T-helper 2 cell treated with Interferon-gamma antibody and Interleukin-4, amounts not matched to agents 5 μg/mL and 100 μg/mL, for 36 hours (primary cell): ENCODE results near the gene ADGRG3.
"Not testable (repeated sequence)": the region's sequence is repeated elsewhere in the genome, so short reads cannot be mapped to it uniquely, and the experiment has no call there.

Experiments used
- DNase-seq: peaks from one replicate; pipeline ENCODE4 v3.0.0; 2021; ENCODE audit warnings: low spot score
- H3K27ac Mint-ChIP-seq: one replicate; pipeline ENCODE4 v1.8.0; 2021; ENCODE audit warnings: mild to moderate bottlenecking, mixed read lengths
- H3K27me3 Mint-ChIP-seq: one replicate; pipeline ENCODE4 v1.8.0; 2021; ENCODE audit warnings: low read depth, mixed read lengths
- H3K36me3 Mint-ChIP-seq: one replicate; pipeline ENCODE4 v1.8.0; 2021; ENCODE audit warnings: low read depth, mixed read lengths
- H3K4me1 Mint-ChIP-seq: one replicate; pipeline ENCODE4 v1.8.0; 2021; ENCODE audit warnings: low read depth, mixed read lengths
- H3K4me3 Mint-ChIP-seq: one replicate; pipeline ENCODE4 v1.8.0; 2022; ENCODE audit warnings: mild to moderate bottlenecking, moderate library complexity, mixed read lengths
- H3K9me3 Mint-ChIP-seq: one replicate; pipeline ENCODE4 v1.8.0; 2021; ENCODE audit warnings: mixed read lengths

Gene ADGRG3

DNA sequence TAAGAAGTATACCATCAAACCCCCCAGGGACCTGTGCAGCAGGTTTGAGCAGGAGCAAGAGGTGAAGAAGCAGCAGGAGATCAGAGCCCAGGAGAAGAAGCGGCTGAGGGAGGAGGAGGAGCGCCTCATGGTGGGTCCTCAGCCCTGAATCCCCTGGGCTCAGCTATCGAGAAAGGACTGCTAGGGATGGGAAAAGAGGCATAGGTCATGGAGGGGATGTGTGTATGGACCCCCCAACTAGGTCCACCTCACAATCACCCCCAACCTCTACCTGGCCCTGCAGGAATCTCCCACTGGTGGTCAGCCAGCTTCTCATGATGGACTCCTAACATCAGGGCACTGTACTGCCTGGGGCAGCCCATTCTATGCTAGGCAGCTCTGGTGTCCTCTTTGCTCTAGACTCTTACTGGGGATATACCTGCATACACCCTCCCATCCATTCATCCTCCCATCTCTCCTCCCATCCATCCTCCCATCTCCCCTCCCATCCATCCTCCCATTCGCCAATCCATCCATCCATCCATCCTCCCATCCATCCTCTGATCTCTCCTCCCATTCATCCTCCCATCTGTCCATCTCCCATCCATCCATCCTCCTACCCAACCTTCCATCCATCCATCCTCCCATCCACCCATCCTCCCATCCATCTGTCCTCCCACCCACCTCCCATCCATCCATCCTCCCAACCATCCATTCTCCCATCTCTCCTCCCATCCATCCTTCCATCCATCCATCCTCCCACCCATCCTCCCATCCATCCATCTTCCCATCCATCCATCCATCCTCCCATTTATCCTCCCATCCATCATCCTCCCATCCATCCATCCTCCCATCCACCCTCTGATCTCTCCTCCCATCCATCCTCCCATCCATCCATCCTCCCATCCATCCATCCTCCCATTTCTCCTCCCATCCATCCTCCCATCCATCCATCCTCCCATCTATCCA, 37.1 kb downstream of the ADGRG3 start:
- Mint-ChIP-seq H3K27ac (no peak overlapping the region), H3K27me3 (peaks cover 9% of the 10 kb centered on the region), H3K4me3 (no peak overlapping the region), H3K36me3 (no peaks in the 10 kb centered on the region), H3K9me3 (no peaks in the 10 kb centered on the region), H3K4me1 (no peaks in the 10 kb centered on the region)
- DNase-seq, result no peak

DNA sequence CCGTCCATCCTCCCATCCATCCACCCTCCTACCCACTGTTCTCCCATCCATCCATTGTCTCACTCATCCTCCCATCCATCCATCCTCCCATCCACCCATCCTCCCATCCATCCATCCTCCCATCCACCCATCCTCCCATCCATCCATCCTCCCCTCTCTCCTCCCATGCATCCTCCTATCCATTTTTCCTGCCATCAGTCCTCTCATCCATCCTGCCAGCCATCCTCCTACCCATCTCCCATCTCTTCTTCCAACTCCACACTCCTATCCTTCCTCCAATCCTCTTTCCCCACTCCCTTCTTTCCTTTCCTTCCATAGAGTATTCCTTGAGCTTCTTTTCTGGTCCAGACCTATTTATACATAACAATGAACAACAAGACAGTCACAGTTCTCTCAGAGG, 38.6 kb downstream of the ADGRG3 start:
- Mint-ChIP-seq H3K4me3 (no peak overlapping the region), H3K4me1 (no peaks in the 10 kb centered on the region), H3K36me3 (no peaks in the 10 kb centered on the region), H3K9me3 (no peaks in the 10 kb centered on the region), H3K27ac (no peak overlapping the region), H3K27me3 (peaks cover 19% of the 10 kb centered on the region)
- no peak for DNase-seq

DNA sequence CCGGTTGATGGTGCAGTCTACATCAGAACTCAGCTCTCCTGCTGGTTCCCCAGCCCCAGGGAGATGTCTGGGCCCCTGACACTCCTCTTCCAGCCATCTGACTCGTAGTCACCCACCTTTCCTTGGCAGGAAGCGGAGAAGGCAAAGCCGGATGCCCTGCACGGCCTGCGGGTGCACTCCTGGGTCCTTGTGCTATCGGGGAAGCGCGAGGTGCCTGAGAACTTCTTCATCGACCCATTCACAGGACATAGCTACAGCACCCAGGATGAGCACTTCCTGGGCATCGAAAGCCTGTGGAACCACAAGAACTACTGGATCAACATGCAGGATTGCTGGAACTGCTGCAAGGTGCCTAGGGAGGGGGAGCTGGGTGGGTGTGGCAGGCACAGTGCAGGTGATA, 39.2 kb downstream of the ADGRG3 start:
- Mint-ChIP-seq H3K27me3 (peaks cover 24% of the 10 kb centered on the region), H3K36me3 (no peaks in the 10 kb centered on the region), H3K4me3 (no peak overlapping the region), H3K9me3 (no peaks in the 10 kb centered on the region), H3K27ac (no peak overlapping the region), H3K4me1 (no peaks in the 10 kb centered on the region)
- no peak for DNase-seq

DNA sequence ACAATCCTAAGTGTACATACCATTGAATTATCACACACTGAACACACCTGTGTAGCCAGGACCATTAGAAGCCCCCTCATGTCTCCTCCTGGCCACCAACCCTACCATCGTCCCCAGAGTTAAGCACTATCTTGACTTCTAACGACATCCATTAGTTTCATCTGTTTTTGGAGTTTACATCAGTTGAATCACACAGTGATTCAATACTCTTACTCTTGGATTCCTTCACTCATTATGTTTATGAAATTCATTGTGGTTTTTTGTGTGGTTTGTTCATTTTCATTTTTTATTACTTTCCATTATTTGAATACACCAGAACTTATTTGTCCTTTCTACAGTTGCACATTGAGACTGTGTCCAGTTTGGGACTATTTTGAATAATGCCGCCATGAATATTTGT, 40.1 kb downstream of the ADGRG3 start:
- H3K4me1 Mint-ChIP-seq, result no peaks in the 10 kb centered on the region
- H3K36me3 Mint-ChIP-seq, result no peaks in the 10 kb centered on the region
- no peak overlapping the region for H3K4me3 Mint-ChIP-seq
- no peak overlapping the region for H3K27ac Mint-ChIP-seq
- peaks cover 32% of the 10 kb centered on the region for H3K27me3 Mint-ChIP-seq
- DNase-seq, result no peak
- no peaks in the 10 kb centered on the region for H3K9me3 Mint-ChIP-seq

DNA sequence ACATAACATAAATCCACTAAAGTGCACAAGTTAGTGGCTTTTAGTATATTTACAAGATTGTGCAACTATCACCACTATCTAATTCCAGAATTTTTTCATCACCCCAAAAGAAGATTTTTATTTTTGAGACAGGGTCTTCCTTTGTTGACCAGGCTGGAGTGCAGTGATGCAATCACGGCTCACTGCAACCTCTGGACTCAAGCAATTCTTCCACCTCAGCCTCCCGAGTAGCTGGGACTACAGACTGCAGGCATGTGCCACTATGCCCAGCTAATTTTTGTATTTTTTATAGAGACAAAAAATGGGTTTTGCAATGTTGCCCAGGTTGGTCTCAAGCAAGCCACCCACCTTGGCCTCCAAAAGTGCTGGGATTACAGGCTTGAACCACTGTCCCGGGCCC, 41.6 kb downstream of the ADGRG3 start:
- Mint-ChIP-seq H3K9me3 (no peaks in the 10 kb centered on the region), H3K27me3 (peaks cover 36% of the 10 kb centered on the region), H3K4me3 (no peak overlapping the region), H3K4me1 (no peaks in the 10 kb centered on the region), H3K27ac (no peak overlapping the region), H3K36me3 (no peaks in the 10 kb centered on the region)
- DNase-seq, result no peak

DNA sequence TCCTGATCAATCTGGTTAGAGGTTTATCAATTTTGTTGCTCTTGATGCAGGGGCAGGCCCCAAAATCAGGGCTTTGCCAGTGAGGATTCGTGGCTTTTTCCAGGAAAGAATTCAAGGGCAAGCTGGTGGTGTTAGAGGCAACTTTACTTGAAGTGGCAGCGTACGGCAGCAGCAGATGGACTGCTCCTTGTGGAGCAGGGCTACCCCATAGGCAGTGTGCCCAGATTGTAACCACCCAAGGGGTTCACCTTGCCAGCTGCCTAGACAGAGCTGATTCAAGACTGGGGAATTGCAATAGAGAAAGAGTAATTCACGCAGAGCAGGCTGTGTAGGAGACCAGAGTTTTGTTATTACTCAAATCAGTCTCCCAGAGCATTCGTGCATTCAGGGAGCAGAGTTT, 43.2 kb downstream of the ADGRG3 start:
- no peaks in the 10 kb centered on the region for H3K4me1 Mint-ChIP-seq
- H3K27me3 Mint-ChIP-seq, result peaks cover 37% of the 10 kb centered on the region
- H3K27ac Mint-ChIP-seq, result no peak overlapping the region
- no peaks in the 10 kb centered on the region for H3K9me3 Mint-ChIP-seq
- H3K36me3 Mint-ChIP-seq, result no peaks in the 10 kb centered on the region
- DNase-seq, result no peak
- H3K4me3 Mint-ChIP-seq, result no peak overlapping the region

DNA sequence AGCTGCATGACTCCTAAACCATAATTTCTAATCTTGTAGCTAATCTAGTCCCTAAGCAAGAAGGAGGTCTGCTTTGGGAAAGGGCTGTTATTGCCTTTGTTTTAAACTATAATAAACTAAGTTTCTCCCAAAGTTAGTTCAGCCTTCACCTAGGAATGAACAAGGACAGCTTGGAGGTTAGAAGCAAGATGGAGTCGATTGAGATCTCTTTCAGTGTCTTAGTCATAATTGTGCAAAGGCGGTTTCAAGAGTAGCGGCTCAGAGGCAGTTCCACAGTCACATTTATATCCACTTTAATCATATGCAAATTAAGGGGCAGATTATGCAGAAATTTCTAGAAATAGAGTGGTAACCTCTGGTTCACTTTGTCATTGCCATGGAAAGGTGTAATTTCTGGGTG, 43.9 kb downstream of the ADGRG3 start:
- DNase-seq, result no peak
- H3K9me3 Mint-ChIP-seq, result no peaks in the 10 kb centered on the region
- H3K4me3 Mint-ChIP-seq, result no peak overlapping the region
- H3K27ac Mint-ChIP-seq, result no peak overlapping the region
- no peaks in the 10 kb centered on the region for H3K4me1 Mint-ChIP-seq
- H3K27me3 Mint-ChIP-seq, result peaks cover 37% of the 10 kb centered on the region
- no peaks in the 10 kb centered on the region for H3K36me3 Mint-ChIP-seq

DNA sequence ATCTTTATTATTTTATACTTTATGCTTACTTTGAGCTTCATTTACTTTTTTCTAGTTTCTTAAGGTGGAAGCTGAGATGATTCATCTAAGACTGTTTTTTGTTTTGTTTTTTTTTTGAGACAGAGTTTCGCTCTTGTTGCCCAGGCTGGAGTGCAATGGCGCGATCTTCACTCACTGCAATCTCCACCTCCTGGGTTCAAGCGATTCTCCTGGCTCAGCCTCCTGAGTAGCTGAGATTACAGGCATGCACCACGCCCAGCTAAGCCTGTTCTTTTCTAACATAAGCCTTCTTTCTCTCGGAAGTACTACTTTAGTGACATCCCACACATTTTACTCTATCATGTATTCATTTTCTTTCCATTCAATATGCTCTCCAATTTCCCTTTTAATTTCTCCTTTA, 44.5 kb downstream of the ADGRG3 start:
- H3K4me1 Mint-ChIP-seq, H3K36me3 Mint-ChIP-seq, H3K9me3 Mint-ChIP-seq, DNase-seq, H3K27ac Mint-ChIP-seq, H3K4me3 Mint-ChIP-seq: not testable (repeated sequence)
- peaks cover 37% of the 10 kb centered on the region for H3K27me3 Mint-ChIP-seq

DNA sequence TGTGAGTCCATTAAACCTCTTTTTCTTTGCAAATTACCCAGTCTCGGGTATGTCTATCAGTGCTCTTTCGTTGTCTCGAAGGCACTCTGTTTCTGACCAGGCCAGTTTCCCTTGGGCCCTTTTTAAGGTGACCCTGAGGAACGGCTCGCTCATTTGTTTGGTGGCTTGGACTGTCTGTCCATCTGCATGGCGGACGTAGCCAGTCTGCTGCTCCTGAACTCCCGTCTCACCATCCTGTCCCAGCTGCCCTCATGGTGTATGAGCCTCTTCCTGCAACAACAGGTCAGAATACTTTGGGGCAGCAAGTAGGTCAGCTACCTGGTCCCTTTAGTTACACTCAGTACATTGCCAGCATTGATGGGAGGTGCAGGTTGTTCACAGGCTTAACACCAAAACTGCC, 45.5 kb downstream of the ADGRG3 start:
- no peak overlapping the region for H3K27ac Mint-ChIP-seq
- H3K27me3 Mint-ChIP-seq, result peaks cover 31% of the 10 kb centered on the region
- H3K36me3 Mint-ChIP-seq, result no peaks in the 10 kb centered on the region
- DNase-seq, result no peak
- no peak overlapping the region for H3K4me3 Mint-ChIP-seq
- H3K4me1 Mint-ChIP-seq, result no peaks in the 10 kb centered on the region
- H3K9me3 Mint-ChIP-seq, result no peaks in the 10 kb centered on the region

DNA sequence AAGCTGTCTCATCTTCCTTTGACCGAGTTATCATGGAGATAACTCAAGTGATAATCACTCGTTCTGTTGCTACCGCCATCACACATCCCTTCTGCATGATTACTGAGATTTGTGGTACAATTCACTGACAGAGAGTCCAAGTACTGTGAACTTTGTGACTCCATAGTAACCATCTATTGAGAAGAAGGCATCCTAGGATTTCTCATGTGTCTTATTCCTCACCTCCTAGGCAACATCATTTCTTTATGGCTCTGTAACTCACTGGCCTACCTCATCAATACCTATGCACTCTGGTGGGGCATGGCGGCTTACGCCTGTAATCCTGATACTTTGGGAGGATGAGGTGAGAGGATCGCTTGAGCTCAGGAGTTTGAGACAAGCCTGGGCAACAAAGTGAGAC, 45.9 kb downstream of the ADGRG3 start:
- Mint-ChIP-seq H3K27ac (no peak overlapping the region), H3K9me3 (no peaks in the 10 kb centered on the region), H3K4me1 (no peaks in the 10 kb centered on the region), H3K27me3 (peaks cover 31% of the 10 kb centered on the region), H3K36me3 (no peaks in the 10 kb centered on the region), H3K4me3 (no peak overlapping the region)
- no peak for DNase-seq

DNA sequence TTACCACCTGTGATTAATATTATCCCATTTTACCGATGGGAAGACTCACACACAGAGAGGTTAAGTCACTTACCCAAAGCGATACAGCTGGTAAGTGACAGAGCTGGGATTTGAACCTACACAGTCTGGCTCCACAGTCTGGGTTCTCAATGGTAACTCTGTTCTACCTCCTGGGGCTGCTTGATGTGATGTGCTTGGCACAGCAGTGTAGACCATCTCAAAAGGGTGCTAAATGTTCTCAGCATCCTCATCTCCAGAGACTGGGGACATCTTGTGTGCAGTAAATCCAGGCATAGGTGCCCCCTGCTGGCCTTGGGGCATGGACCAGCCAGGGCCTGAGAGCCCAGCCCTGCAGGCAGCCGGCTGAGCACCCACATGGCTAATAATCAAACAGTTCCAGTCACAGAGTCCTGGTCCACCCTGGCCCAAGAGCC, 52.1 kb downstream of the ADGRG3 start:
- Mint-ChIP-seq H3K9me3 (no peaks in the 10 kb centered on the region), H3K4me1 (no peaks in the 10 kb centered on the region), H3K36me3 (no peaks in the 10 kb centered on the region), H3K27me3 (no peaks in the 10 kb centered on the region), H3K27ac (no peak overlapping the region), H3K4me3 (no peak overlapping the region)
- peak; percentile 23 for DNase-seq

DNA sequence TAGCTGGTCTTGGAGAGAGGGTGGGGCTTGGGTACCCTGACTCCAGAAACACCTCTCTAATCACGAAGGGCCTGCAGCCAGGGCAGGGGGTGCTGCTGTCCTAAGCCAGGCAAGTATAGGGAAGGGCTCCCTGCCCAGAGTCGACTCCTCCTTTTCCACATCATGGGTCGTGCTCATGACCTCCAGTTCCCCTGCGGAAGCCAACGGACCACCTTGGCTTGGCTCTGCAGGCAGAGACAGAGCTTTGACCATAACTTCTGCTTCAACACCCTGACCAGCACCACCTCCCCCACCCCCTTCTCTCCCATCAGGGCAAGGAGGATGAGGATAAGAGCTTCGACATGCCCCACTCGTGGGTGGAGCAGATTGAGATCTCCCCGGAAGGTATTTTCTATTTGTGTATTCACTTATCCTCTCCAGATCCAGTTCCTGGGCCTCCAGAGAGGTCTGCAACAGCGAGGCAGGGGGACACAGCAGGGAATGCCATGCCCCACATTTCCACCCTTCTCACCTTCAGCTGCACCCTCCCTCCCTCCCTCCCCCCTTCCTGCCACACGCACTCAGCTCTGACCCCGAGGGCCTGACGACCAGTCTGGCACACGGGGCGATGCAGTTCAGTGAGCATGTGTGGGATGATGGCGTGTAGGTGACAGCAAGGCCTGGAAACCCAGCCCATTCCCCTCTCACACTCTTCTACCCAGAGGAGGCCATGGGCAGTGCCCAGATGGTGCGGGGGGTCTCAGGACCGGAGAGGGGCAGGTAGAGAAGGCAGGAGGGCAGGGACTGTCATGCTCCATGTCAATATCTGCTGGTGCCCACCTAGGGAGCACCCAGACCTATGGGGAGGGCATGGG, 53.5 kb downstream of the ADGRG3 start:
- no peaks in the 10 kb centered on the region for H3K4me1 Mint-ChIP-seq
- H3K27ac Mint-ChIP-seq, result no peak overlapping the region
- H3K36me3 Mint-ChIP-seq, result no peaks in the 10 kb centered on the region
- no peaks in the 10 kb centered on the region for H3K27me3 Mint-ChIP-seq
- no peaks in the 10 kb centered on the region for H3K9me3 Mint-ChIP-seq
- no peak for DNase-seq
- no peak overlapping the region for H3K4me3 Mint-ChIP-seq

DNA sequence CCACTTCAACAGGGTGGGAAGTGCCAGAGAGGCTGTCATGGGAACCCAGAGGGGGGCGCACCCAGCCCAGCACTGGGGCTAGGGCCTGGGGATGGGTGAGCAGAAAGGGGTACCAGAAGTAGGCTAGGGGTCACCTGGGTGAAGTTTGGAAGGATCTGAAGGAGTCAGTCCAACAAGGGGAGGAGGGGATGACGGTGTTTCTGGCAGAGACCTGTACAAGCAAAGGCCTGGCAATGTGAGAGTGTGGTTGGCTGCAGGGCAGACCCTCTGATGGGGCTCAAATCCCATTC, 54.0 kb downstream of the ADGRG3 start:
- no peaks in the 10 kb centered on the region for H3K9me3 Mint-ChIP-seq
- no peaks in the 10 kb centered on the region for H3K36me3 Mint-ChIP-seq
- no peak for DNase-seq
- H3K27ac Mint-ChIP-seq, result no peak overlapping the region
- no peaks in the 10 kb centered on the region for H3K4me1 Mint-ChIP-seq
- H3K4me3 Mint-ChIP-seq, result no peak overlapping the region
- H3K27me3 Mint-ChIP-seq, result no peaks in the 10 kb centered on the region

DNA sequence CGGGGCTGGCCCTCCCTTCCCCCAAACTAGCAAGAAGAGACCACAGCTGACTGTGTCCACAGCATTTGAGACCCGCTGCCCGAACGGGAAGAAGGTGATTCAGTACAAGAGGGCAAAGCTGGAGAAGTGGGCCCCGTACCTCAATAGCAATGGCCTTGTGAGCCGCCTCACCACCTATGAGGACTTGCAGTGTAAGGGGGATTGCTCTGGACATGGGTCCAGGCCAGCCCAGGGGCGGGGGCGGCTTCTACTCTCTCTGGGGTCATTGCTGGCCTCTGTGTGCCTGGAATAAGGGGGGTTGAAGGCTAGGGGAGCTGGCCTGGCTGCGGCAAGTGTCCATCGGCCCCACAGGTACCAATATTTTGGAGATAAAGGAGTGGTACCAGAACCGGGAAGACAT, 54.5 kb downstream of the ADGRG3 start:
- no peaks in the 10 kb centered on the region for H3K27me3 Mint-ChIP-seq
- DNase-seq, result no peak
- no peaks in the 10 kb centered on the region for H3K9me3 Mint-ChIP-seq
- H3K4me3 Mint-ChIP-seq, result no peak overlapping the region
- H3K27ac Mint-ChIP-seq, result no peak overlapping the region
- H3K4me1 Mint-ChIP-seq, result no peaks in the 10 kb centered on the region
- no peaks in the 10 kb centered on the region for H3K36me3 Mint-ChIP-seq
